ENCODE data around the gene TAS2R38.

TAS2R38 gene

DNA sequence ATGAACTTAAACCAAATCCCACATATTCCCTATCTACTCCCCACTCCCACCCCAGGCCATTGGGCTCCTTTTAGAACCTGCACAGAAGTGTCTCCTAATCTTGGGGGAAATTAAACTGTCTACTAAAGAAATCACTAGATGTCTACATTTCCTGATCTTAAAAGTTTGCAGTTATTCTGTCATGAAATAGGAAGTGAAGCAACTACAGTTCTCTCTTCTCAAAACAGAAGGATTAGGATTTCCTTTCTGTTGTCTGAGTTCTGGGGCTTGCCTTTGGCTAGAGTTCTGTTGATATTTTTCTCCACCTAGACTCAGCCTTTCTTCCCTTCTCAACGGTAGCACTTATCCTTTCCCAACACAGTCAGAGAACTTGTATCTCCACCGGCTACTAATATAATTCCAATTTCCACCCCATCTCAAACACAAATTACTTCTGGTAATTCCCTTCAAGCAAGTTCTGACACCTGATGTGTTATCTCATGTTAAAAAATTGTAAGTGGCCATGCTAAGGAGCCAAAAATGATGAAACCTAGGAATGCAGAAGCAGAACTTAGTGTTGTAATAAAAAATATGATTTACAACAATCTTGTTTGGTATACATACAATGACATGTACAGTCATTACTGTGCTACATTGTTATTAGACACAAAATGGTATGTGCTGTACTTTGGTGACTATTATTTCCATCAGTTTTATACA is 45.3 kb downstream of the TAS2R38 start:
- H3K4me3 ChIP-seq (replicated peaks; ENCODE audit: low read depth, low read length) = no peak overlapping the region
- TF ChIP-seq, protein P1, sequence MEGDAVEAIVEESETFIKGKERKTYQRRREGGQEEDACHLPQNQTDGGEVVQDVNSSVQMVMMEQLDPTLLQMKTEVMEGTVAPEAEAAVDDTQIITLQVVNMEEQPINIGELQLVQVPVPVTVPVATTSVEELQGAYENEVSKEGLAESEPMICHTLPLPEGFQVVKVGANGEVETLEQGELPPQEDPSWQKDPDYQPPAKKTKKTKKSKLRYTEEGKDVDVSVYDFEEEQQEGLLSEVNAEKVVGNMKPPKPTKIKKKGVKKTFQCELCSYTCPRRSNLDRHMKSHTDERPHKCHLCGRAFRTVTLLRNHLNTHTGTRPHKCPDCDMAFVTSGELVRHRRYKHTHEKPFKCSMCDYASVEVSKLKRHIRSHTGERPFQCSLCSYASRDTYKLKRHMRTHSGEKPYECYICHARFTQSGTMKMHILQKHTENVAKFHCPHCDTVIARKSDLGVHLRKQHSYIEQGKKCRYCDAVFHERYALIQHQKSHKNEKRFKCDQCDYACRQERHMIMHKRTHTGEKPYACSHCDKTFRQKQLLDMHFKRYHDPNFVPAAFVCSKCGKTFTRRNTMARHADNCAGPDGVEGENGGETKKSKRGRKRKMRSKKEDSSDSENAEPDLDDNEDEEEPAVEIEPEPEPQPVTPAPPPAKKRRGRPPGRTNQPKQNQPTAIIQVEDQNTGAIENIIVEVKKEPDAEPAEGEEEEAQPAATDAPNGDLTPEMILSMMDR (IDR thresholded peaks at IDR 0.05; ENCODE audit: low read depth, low read length, missing control alignments) = no peak
- no peak for DNase-seq (ENCODE audit: extremely low read depth, low read depth)
